GM12872 (cell line): Measurements from ENCODE around the gene BICRA.

Experiments used
- CTCF ChIP-seq: IDR thresholded peaks from 3 replicates; pipeline ENCODE4 v1.5.1; 2011; ENCODE audit warnings: low read depth, mild to moderate bottlenecking, low read length, moderate library complexity; ENCODE audit not compliant: insufficient read depth

BICRA gene

GRCh38 chr19:47643281-47643680, 34.3 kb downstream of the BICRA start:
- no peak for TF ChIP-seq CTCF

GRCh38 chr19:47644199-47644598, 35.3 kb downstream of the BICRA start:
- no peak for TF ChIP-seq CTCF

GRCh38 chr19:47644743-47645482, 36.0 kb downstream of the BICRA start:
- TF ChIP-seq CTCF, result no peak

GRCh38 chr19:47646924-47647323, 38.0 kb downstream of the BICRA start:
- no peak for TF ChIP-seq CTCF

GRCh38 chr19:47649588-47649987, 40.7 kb downstream of the BICRA start:
- no peak for TF ChIP-seq CTCF

- no peak for TF ChIP-seq CTCF
These were observed 41.8 kb downstream of the BICRA start for GRCh38 chr19:47650700-47651099.

DNA sequence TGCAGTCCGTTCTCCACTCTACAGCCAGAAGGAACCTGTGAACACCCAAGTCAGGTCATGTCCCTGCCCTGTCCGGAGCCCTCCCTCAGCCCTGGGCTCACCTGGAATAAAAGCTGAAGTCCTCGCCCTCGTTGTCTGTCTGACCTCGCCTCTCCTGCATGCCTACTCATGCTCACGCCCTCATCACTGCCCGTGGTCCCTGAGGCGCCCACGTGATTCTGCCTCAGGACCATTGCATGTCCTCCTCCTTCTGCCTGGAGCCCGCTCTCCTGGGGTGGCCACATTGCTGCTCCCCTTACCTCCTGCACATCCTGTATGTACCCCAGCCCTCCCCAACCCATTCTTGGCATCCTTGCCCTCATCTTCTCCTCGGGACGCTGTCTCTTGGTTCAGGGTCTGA, 42.2 kb downstream of the BICRA start:
- TF ChIP-seq CTCF, result no peak

DNA sequence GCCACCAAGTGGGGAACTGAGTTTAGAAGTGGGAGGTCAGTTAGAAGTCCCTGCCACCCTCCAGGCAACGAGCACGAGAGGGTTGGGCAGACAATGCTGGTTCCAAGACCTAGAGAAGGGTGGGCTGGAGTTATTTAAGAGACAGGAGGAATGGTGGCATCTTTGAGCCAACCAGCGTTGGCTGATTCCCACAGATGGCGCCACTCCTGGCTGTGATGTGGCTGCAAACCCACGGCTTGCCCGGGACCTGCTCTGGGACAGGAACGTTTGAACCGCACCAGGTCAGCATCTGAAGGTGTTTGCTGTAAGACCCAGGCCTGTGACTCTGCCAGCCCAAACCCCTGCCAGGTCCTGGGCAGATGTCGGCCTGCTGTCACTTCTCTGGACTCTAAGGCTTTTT, 42.8 kb downstream of the BICRA start:
- 0 out of 3 replicates have a peak, but pooled peaks have one; percentile 11 for TF ChIP-seq CTCF
